HepG2 (cell line): ENCODE results near the gene XRCC5. TPM values are rescaled to one million over a fixed set of nuclear protein-coding genes. Genes with fewer than 3 reads are reported as not detected.

ENCODE experiments used
- CSRNP1 ChIP-seq: sonication (generic); formaldehyde crosslinking; IDR thresholded peaks from 2 replicates; pipeline ENCODE4 v1.8.1; 2023; ENCODE audit warnings: mild to moderate bottlenecking, missing genetic modification reagents
- GABPB1 ChIP-seq: IDR thresholded peaks from 2 replicates; pipeline ENCODE4 v1.6.1; 2016; ENCODE audit warnings: mild to moderate bottlenecking, missing genetic modification reagents, moderate library complexity, missing compliant biosample characterization
- GZF1 ChIP-seq: sonication (generic); formaldehyde crosslinking; IDR thresholded peaks from 2 replicates; pipeline ENCODE4 v1.5.1; 2020; ENCODE audit warnings: mild to moderate bottlenecking, missing genetic modification reagents
- KDM2A ChIP-seq: sonication (generic); formaldehyde crosslinking; IDR thresholded peaks from 2 replicates; pipeline ENCODE4 v1.4.0; 2020; ENCODE audit warnings: low read depth, missing genetic modification reagents, borderline replicate concordance
- MAF1 ChIP-seq: sonication (generic); formaldehyde crosslinking; IDR thresholded peaks from 2 replicates; pipeline ENCODE4 v1.5.0; 2020; ENCODE audit warnings: missing genetic modification reagents, borderline replicate concordance
- MIXL1 ChIP-seq: IDR thresholded peaks from 2 replicates; pipeline ENCODE4 v1.6.1; 2016
- POLR2AphosphoS5 ChIP-seq: IDR thresholded peaks from 2 replicates; pipeline ENCODE4 v1.6.1; 2012; ENCODE audit warnings: low read depth, low read length
- SMAD1 ChIP-seq: sonication (generic); formaldehyde crosslinking; IDR thresholded peaks from 2 replicates; pipeline ENCODE4 v1.4.0; 2020; ENCODE audit warnings: missing genetic modification reagents, low read depth, mild to moderate bottlenecking, borderline replicate concordance
- XRCC5 ChIP-seq: fragments of 200-400 bp; formaldehyde crosslinking; optimal IDR thresholded peaks from 2 replicates; pipeline ENCODE3; 2017; ENCODE audit warnings: mild to moderate bottlenecking, low read length
- ZFY ChIP-seq: sonication (generic); formaldehyde crosslinking; IDR thresholded peaks from 2 replicates; pipeline ENCODE4 v1.4.0; 2020; ENCODE audit warnings: missing genetic modification reagents
- ZMYM2 ChIP-seq: sonication (generic); formaldehyde crosslinking; IDR thresholded peaks from 2 replicates; pipeline ENCODE4 v1.8.0; 2022; ENCODE audit warnings: mild to moderate bottlenecking, missing genetic modification reagents
- ZNF101 ChIP-seq: sonication (generic); formaldehyde crosslinking; IDR thresholded peaks from 2 replicates; pipeline ENCODE4 v1.4.0; 2020; ENCODE audit warnings: mild to moderate bottlenecking, low read depth, missing genetic modification reagents, borderline replicate concordance
- ZNF275 ChIP-seq: sonication (generic); formaldehyde crosslinking; IDR thresholded peaks from 2 replicates; pipeline ENCODE4 v1.8.0; 2022; ENCODE audit warnings: missing genetic modification reagents, mild to moderate bottlenecking, inconsistent platforms, borderline replicate concordance
- ZNF280B ChIP-seq: sonication (generic); formaldehyde crosslinking; IDR thresholded peaks from 2 replicates; pipeline ENCODE4 v1.5.0; 2020; ENCODE audit warnings: missing genetic modification reagents, mild to moderate bottlenecking, borderline replicate concordance
- ZNF598 ChIP-seq: sonication (generic); formaldehyde crosslinking; IDR thresholded peaks from 2 replicates; pipeline ENCODE4 v1.5.1; 2020; ENCODE audit warnings: mild to moderate bottlenecking, missing genetic modification reagents, borderline replicate concordance
- polyA plus RNA-seq, 8 experiments: library from polyadenylated mRNA; depleted of rRNA in 3 of 8; stranded (reverse) in 7 of 8; unstranded in 1 of 8; fragments of >200 nt; fragmentation: Illumina TruSeq in 4 of 8; extraction: Trizol in 4 of 8; gene quantifications; 2 replicates each; pipeline versions ENCODE4 v1.2.1 to v1.2.3, GENCODE V29; 2011 to 2016; ENCODE audit warnings: low read depth in 4 of 8, missing spikeins in 1 of 8, mixed read lengths in 1 of 8; ENCODE audit not compliant: insufficient read depth in 1 of 8
- total RNA-seq, 5 experiments: library from RNA; depleted of rRNA; stranded (reverse); fragments of >200 nt; fragmentation: Illumina TruSeq; extraction: Trizol; gene quantifications; 2 replicates each; pipeline ENCODE4 v1.2.3, GENCODE V29; 2016; ENCODE audit warnings: low read depth in 1 of 5
- TF ChIP-seq, protein P1 (sequence below): sonication (generic); formaldehyde crosslinking; IDR thresholded peaks from 2 replicates; pipeline ENCODE4 v1.4.0; 2020; ENCODE audit warnings: missing genetic modification reagents

Gene XRCC5
- total and polyA plus RNA-seq, 2 of the 13 experiments (the other 11 are each of a cell fraction or from before 2014, with no cell fraction given): 264 to 454 TPM

DNA sequence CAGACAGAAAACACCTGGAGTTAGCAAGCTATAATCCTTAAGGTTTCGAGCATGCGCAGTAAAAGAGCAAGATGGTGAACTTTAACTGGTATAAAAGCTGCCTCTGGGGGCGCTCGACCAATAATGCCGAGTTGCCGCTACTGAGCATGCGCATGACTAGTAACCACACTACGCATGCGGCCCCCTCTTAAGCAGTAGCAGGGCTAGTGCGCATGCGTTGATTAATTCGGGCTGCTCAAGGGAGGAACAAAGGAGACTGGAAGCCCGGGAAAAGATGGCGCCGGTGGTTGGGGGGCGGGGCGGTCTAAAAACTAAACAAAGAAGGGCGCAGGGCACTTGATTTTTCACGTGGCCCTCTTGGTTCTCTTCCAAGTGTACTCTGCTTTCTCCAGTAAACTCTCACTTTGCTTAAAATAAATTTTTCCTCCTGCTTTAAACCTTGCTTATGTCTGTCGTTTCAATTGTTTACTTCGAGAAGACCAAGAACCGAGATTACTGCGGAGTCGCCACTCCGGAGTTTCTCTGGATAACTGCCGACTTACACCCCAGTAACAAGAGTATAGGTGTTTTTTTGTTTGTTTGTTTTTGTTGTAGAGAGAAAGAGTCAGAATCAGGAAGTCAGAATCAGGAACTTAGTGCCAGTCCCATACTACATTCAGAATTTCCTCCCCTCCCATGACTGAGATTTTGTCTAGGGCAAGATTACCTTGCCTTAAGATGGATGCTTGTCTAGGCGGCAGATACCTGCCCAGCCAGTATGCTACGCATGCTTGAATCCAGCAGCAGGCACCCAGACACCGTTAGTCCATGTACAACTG is 5.8 kb downstream of the XRCC5 start (continued):
- peak; percentile 44; the same call in 1 of the 2 replicates for TF ChIP-seq ZNF598 (CRISPR knock-in tag)
- TF ChIP-seq KDM2A (CRISPR knock-in tag): peak; percentile 63; the same call in 1 of the 2 replicates
- no peak for TF ChIP-seq ZNF101 (CRISPR knock-in tag)
- no peak for TF ChIP-seq MAF1 (CRISPR knock-in tag)
- no peak; the same call in 1 of the 2 replicates for TF ChIP-seq GZF1 (CRISPR knock-in tag)
- no peak for TF ChIP-seq SMAD1 (CRISPR knock-in tag)
- TF ChIP-seq ZFY (CRISPR knock-in tag): peak; percentile 38; the same call in 1 of the 2 replicates
- TF ChIP-seq ZMYM2 (CRISPR knock-in tag): no peak
- peak; percentile 51; the same call in 1 of the 2 replicates for TF ChIP-seq MIXL1 (CRISPR knock-in tag)
- TF ChIP-seq CSRNP1: no peak
- TF ChIP-seq XRCC5: peak; percentile 95
- peak; percentile 47; the same call in 1 of the 2 replicates for TF ChIP-seq ZNF275
- TF ChIP-seq, protein P1, sequence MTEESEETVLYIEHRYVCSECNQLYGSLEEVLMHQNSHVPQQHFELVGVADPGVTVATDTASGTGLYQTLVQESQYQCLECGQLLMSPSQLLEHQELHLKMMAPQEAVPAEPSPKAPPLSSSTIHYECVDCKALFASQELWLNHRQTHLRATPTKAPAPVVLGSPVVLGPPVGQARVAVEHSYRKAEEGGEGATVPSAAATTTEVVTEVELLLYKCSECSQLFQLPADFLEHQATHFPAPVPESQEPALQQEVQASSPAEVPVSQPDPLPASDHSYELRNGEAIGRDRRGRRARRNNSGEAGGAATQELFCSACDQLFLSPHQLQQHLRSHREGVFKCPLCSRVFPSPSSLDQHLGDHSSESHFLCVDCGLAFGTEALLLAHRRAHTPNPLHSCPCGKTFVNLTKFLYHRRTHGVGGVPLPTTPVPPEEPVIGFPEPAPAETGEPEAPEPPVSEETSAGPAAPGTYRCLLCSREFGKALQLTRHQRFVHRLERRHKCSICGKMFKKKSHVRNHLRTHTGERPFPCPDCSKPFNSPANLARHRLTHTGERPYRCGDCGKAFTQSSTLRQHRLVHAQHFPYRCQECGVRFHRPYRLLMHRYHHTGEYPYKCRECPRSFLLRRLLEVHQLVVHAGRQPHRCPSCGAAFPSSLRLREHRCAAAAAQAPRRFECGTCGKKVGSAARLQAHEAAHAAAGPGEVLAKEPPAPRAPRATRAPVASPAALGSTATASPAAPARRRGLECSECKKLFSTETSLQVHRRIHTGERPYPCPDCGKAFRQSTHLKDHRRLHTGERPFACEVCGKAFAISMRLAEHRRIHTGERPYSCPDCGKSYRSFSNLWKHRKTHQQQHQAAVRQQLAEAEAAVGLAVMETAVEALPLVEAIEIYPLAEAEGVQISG (CRISPR knock-in tag): peak; percentile 44; the same call in 1 of the 2 replicates
- TF ChIP-seq GABPB1 (CRISPR knock-in tag): peak; percentile 27; the same call in 1 of the 2 replicates
- TF ChIP-seq POLR2AphosphoS5: peak; percentile 69
- TF ChIP-seq ZNF280B (CRISPR knock-in tag): no peak
